Activated CD4-positive, alpha-beta T cell treated with anti-CD3 and anti-CD28 coated beads, Interleukin-2, Interleukin-6, amounts not matched to agents 100 ng/mL and 50 ng/mL, durations not matched to agents 16 hours and 8 hours (primary cell): ENCODE data around the gene TAF13.

Source experiments
- DNase-seq: peaks from one replicate; pipeline ENCODE4 v3.0.0-alpha.2; 2020

Gene TAF13

GRCh38 chr1:109075531-109076490 lies at the start of gene TAF13:
TSS of gene TAF13 (minus strand) at chr1:109076003. CDS start at chr1:109075947, 56 bp downstream.
- peak; percentile 94 for DNase-seq

- DNase-seq, result no peak
Observed at GRCh38 chr1:109120356-109120755, 44.6 kb upstream of the TAF13 start.

DNA sequence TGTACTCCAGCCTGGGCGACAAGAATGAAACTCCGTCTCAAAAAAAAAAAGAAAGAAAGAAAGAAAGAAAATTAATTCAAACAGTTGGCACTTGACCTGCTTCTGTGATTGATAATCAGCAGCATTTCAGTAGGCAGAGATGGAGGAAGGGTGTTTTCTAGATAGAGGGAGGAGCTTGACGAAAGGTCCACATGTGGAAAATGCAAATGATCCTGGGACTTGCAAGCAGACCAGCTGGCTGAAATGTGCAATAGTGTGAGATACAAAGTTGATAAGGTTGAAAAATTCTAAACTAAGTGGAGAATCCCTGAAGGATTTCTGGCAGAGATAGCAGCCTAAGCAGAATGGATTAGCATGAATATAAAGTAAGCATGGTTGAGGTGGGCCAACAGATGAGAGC lies 42.3 kb upstream of the TAF13 start:
- DNase-seq, result no peak

- no peak for DNase-seq
Observed at GRCh38 chr1:109116286-109116685, 40.5 kb upstream of the TAF13 start.

GRCh38 chr1:109115685-109116084 lies 39.9 kb upstream of the TAF13 start:
- DNase-seq, result peak; percentile 33

DNA sequence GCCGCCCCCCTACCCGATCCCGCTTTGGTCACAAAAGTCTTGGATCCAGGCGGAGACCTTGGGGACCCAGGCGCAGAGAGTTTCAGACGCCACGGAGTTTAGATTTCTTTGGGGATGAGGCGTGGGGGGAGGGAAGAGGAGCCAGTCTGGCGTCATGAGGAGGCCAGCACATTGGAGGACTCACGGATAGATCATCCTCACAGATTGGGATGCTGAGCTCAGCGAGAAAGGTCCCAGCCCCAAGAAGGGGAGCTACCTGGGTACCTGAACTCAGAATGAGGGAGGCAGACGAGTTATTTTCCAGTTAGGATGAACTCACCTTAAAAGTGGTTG lies 38.5 kb upstream of the TAF13 start:
- DNase-seq, result no peak

DNA sequence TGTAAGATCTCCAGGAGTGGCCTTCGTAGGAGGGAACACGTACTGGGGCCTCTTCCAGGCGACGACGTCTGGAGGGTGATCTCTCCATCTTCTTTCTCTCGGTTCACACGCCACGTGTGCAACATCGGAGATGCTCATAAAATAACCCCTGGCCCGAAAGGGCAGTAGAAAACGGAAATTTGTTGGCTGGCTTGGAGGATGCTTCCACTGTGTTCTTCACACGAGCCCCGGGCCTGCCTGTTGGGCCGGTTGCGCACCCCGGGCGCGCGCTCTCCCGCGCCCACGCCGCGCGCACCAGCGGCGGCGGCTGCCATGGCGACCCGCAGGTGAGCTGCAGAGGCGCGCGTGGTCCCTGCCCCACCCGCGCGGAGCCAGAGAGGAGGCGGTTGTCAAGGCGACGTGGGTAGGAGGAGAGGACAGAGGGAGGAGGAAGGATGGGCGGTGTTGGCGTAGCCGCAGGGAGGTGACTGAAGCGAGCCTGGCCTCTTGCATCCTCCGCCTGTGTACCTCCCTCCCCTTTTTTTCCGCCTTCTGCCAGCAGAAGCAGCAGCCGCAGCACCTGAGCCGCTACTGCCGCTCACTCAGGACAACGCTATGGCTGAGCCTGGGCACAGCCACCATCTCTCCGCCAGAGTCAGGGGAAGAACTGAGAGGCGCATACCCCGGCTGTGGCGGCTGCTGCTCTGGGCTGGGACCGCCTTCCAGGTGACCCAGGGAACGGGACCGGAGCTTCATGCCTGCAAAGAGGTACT lies 38.0 kb upstream of the TAF13 start, which contains the start of gene ELAPOR1:
TSS of gene ELAPOR1 (plus strand) at position 526 of the 752 bp plus-strand sequence. CDS start at position 595, 69 bp downstream.
- DNase-seq, result peak; percentile 82

GRCh38 chr1:109112652-109113285 lies 37.0 kb upstream of the TAF13 start:
- peak; percentile 93 for DNase-seq

DNA sequence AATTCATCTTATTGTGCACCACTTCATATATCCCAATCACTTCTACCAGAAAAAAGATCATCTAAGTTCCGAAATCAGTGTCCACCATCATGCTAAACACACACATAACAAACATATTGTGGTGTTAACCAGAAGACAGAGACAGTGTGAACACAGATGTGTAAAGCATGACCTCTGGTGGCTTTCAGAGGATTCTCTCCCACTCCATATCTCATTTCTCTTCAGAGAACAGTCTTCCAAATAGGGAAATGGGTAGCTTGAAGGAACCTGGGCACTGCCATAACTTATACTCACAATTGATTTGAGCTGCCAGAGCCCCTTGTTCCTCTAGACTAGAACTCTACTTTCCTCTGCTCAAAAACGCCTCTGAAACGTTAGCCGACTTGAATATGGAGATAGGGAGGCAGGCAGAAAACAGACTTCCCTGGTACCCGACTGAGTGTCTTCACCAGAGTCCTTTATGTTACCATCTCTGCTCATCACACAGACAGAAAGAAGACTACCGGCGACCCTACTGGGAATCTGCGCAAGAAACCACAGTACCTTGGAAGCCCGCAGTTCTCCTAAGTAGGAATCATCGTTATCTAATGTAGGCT lies 36.4 kb upstream of the TAF13 start:
- DNase-seq, result no peak

DNA sequence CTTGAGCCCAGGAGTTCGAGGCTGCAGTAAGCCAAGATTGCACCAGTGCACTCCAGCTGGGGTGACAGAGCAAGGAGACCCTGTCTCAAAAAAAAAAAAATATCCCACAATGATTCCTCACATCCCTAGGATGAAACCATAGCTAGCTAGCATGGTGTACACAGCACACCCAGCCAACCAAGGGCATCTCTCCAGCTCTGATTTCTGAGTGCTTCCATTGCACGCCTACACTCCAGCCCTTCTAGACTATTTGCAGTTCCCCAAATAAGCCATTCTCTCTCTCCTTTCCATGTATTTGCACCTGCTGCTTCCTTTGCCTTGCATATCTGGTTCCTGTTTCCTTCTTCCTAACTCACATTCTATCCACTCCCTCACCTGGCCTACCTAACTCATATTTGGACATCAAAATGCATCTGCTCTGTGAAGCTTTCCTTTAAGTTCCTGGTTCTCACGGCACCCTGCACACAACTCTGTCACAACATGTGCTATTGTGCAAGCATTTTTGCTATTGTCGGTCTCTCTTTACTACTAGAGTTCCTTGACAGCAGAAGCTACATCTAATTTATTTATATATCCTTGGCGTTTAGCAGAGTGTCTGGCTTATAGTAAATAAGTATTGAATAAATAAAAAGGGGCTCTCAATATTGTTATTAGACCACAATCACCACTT lies 35.7 kb upstream of the TAF13 start:
- DNase-seq, result no peak

- DNase-seq, result no peak
Observed at GRCh38 chr1:109109906-109110305, 34.1 kb upstream of the TAF13 start.

DNA sequence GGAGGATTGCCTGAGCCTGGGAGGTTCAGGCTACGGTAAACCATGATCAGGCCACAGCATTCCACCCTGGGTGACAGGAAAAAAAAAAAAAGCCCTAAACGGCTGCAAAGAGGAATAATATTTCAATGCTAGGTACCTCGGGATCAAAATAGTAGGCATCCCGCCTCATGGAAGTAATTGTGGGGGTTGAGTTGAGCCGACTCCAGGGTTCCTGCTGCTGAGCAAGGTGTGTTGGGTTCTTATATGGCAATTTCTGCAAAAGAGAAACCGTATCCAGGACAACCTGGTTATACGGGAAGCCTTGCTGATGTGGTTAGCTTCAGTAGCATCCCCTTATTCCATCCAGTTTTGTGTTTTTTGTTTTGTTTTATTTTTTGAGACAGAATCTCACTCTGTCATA lies 32.0 kb upstream of the TAF13 start:
- no peak for DNase-seq

- no peak for DNase-seq
Observed at GRCh38 chr1:109105881-109106280, 30.1 kb upstream of the TAF13 start.

- DNase-seq, result no peak
Observed at GRCh38 chr1:109104364-109105151, 28.8 kb upstream of the TAF13 start.

- DNase-seq, result peak; percentile 99
Observed at GRCh38 chr1:109099938-109100773, 24.4 kb upstream of the TAF13 start.

DNA sequence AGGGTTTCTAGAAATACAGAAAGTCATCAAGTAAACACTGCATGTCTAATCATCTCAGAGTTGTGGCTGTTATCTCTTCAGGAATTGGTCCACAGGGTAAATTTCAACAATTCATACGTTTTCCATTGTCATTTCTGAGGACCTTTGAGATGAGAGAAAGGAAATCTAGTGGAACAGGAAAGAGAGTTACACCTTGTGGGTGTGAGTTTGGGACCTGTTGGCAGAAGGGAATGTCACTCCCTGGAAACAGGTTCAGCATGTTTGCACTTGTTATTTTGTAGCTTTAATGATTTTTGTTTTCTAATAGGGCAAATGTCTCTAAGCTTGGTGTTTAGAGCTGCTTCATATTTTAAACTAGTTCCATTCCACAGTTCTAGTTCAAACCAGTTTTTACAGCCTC lies 20.3 kb upstream of the TAF13 start:
- no peak for DNase-seq

- no peak for DNase-seq
Observed at GRCh38 chr1:109095631-109096030, 19.8 kb upstream of the TAF13 start.

GRCh38 chr1:109094871-109095270 lies 19.1 kb upstream of the TAF13 start:
- DNase-seq, result no peak

- DNase-seq, result no peak
Observed at GRCh38 chr1:109094377-109094803, 18.6 kb upstream of the TAF13 start.

DNA sequence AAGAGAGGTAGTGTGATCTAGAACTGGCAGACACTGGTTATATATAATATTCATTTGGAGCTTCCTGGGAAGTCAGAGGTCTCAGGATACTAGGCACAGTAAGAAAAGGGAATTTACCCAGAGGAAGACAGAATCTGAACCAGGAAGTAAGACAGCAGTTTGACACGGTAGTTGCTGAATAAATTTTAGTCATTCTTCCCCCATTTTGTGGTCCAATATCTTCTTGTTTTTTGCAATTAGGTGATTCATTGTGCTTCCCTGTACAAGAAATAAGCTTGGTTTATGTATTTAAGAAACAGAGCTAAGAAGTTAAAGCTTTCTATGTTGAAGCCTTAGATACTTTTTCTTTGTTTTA lies 16.0 kb upstream of the TAF13 start:
- peak; percentile 49 for DNase-seq
